SH-SY5Y (cell line): ENCODE measurements around the gene PAQR5.

Source experiments
- GATA2 ChIP-seq: IDR thresholded peaks from 2 replicates; pipeline ENCODE4 v1.6.1; 2011; ENCODE audit warnings: mild to moderate bottlenecking, low read depth, low read length
- GATA3 ChIP-seq: IDR thresholded peaks from 2 replicates; pipeline ENCODE4 v1.6.1; 2011; ENCODE audit warnings: low read depth, mild to moderate bottlenecking, low read length, moderate library complexity

PAQR5 gene

DNA sequence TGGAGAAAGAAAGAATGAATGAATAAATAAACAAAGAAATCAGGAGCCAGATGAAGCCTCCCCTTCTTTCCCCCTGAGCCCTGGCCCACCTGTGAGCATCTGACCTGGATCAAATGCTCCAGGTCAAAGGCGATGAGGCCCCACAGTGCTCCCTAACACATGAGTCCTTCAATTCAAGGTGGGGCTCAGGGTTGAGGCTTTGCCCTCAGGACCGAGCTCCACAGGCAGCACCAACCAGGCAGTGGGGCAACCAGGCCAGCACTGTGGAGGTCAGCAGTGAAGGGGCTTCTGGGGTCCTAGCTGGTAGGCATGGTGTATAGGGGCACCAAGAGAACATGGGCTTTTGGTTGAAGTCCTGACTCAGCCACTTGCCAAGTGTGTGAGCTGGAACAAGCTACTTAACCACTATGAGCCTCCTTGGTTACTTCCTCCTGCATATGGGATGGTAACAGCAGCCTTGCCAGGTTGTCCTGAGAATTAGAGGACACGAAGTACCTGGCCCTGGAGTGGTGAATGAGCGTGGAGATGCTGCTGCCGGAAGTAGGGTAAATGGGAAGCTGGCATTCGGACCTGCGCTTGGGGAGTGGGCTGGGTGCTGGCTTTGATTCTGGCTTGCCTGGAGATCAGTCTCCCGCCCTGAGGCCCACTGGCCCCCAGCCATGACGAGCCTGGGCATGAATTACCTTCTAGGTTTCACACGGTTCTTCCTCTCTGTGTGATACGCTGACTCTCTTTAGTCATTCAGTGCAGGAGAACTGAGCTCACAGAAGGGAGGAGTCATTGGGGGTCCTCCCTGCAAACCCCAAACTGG, 10.0 kb upstream of the PAQR5 start:
- no peak for TF ChIP-seq GATA3
- no peak for TF ChIP-seq GATA2

DNA sequence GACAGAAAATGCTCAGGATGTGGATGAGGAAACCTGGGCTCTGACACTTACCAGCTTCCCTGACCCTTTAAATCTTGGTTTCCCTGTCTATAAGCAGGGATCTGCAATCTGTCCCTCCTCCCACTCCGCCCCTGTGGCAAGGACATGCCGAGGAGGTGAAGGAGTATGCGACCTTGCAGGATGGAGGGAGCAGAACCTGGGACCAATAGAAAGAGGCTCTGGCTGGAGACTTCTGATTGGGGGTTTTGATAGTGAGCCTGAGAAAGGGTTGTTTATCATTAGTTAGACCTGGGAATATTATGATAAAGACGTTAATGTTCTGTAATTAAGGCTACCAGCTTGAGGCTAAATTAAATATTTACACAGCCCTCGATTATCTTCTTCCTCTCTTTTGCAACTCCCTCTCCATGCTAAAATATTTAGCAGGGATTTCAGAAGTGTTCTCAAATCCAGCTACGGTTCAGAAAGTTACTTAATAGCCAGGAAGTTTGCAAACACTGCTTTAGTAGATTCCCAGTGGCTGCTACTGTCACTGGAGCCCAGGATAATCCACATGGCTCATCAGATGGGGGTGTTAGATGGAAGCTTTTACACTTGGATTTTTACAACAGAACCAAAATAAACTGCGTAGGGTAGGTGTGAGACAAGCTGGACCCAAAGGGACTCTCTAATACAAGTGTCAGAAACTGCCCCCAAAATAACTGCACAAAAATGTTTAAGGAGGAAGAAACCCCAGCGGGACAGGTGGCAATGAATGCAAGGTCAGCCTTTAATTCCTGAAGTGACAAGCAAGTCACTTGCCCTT, 9.2 kb upstream of the PAQR5 start:
- TF ChIP-seq GATA3 = no peak
- no peak for TF ChIP-seq GATA2

DNA sequence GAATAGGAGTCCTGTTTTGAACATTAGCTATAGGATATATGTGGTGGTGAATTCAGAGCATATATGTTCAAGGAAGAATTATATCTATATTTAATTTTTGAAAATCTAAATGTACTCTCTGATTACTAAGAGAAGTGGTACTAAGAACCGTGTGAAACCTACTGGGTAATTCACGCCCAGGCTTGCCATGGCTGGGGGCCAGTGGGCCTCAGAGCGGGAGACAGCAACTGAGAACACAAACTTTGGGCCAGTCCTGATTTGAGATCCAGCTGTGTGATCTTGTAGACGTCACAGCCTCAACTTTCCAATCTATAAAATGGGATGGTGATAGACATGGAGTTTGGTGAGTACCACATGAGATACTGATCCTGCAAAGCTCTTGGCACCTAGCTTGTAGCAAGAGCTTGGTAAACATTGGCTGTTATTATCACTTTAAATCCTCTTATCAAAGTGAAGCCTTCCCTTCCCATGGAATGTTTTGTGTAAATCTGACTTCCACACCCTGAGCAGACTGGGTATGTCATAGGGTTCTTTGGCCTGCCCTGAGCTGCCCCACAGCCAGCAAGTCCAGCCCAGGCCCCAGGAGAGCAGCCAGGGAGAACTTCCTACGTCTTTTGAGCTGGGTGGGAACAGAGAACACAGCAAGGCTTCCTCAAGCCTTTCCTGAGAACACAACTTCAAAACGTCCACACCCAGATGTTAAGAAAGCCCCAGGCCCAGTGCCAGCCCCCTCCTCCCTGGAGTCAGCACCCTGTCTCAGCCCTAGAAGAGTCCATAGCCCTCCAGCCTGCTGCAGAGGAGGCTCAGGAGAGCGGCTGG, 8.2 kb upstream of the PAQR5 start:
- TF ChIP-seq GATA2 (no peak), GATA3 (no peak)

DNA sequence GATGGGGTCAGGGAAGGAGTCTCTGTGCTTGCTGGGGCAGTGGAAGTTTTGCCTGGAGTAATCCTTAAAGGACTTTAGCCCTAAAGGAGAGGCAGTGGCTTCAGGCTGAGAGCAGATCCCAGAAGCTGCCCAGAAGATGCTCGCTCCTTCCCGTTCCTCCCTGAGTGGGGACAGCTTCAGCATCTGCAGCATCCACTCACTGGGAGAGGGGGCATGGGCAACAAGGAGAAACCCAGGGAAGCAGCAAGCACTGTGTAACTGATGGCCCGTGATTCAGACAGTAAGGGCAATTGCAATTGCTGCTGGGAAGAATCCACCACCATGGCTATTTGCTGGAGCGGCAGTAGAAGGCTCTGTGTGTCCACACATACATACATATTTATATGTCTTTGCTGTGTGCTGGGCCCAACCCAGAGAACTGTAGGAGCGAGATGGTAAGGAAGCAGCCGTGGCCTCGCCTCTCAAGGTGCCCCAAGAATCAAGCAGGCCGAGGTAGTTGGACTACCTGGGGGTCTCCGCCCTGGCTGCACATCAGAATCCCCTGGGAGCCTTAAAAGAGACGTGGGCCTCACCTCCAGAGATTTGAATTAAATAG, 5.8 kb upstream of the PAQR5 start:
- TF ChIP-seq GATA2 (no peak), GATA3 (no peak)

DNA sequence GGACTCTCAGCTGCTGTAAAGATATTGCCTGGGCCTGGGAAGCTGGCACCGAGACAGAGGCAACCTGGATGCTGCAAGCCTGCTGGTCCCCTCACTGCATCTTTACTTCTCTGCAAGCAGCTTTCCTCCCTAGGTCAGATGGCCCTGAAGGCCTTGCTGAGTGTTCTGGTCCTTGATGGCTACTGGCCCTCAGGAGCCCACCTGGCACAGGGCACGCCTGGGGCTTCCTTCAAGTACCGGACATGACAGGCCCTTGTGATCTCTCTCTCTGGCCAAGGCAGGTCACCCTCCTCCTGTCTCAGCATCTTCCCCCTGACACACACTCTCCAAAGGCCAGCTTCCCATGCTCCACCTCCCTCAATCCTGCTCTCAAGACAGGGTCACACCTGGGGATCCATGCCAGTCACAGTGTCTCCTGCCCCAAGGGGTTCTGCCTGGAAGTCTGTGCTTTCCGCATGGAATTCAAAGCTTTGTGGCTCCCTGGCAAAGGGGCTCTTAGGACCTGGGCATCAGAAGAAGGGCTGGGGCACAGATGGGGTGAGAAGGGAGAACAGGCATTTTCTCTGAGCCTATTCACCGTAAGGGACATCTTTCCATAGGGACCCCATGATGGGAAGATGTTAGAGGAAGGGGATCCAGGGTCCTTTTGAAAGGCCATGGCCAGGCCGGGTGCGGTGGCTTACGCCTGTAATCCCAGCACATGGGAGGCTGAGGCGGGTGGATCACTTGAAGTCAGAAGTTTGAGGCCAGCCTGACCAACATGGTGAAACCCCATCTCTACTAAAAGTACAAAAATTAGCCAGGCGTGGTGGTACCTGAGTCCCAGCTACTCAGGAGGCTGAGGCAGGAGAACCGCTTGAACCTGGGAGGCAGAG, 4.7 kb upstream of the PAQR5 start:
- TF ChIP-seq GATA3 = no peak
- TF ChIP-seq GATA2 = no peak

DNA sequence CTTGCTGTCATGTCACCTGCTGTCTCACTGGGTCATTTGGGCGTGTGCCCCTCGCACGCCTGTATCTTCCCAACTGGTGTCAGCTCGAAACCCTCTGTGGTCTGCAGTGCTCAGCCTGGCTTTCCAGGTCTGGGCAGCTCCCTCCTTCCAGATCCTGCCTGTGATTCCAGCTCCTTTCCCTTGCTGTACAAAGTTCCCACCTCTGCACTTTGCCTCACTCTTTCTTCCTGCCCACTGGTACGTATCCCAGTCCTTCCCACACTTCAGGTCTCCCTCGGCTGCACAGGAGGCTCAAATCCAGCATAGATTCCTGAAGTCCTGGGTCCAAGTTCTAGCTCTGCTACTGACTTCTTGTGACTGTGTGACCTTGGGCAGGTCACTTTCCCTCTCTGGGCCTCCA, 2.1 kb upstream of the PAQR5 start:
- TF ChIP-seq GATA2 (no peak), GATA3 (no peak)

DNA sequence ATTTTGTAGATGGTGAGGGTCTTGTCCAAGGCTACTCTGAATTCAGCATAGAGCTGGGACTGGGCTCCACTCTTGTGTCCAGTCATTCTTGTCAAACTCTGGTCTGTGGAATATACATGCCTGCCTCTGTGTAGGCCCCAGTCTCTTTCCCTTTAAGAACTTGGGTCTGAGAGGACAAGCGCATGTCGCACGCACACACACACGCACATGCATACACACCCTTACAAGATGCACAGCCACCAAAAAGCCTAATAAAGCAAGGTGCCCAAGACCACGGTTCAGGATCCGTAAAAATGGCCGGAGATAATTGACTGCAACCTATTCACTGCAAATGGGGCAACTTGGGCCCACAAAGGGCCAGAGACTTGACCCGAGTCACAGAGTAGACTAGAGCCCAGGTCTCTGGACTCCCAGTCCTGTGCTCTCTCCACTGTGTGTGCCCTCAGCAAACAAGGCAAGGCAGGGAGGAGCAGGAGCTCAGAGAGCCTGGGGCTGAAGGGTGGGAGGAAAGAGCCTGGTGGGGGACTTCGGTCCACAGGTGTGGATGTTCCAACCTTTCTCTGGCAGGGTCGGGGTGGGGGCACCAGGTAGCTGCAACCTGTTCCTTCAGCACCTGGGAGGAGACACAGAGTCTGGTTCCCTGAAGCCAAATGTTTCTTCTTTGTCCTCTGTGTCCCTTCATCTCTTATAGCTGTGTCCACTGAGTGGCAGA, 914 bp upstream of the PAQR5 start:
- TF ChIP-seq GATA2 = no peak
- no peak for TF ChIP-seq GATA3

DNA sequence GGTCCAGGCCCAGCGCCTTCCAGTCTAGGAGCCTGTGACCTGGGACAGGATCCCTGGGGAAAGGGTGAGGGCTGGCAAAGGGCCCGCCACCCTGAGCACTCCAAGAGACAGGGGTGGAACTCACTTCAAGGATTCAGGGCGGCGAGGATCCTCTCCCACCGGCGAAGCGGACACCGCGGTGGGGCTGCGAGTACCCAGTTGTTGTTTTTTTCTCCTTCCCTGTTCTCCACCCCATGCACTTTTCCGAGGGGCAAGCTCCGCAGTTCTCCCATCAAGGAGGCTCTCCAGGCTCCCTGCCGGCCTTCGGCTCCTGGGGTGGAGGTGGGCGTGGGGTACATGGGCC, 387 bp upstream of the PAQR5 start:
- TF ChIP-seq GATA2 = no peak

DNA sequence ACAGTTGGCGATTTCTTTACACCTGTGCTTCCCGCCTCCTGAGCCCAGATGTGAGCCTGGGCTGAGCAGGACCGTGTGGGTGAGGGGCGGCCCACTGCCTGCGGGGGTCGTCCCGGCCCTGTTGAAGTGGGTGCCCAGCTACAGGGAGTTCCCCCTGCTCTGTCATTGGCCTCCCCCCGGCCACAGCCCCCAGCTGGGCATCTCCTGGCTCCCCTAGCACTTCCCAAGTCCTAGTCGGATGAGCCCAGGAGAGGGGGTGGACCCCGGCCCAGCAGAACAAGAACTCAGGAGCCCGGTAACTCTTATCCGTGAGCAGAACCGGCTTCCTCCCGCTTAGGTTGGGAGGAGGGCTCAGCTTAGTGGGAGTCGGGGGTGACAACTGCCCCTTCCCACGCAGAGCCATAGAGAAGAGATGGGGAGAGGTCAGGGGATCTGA, 757 bp downstream of the PAQR5 start:
- no peak for TF ChIP-seq GATA3
- TF ChIP-seq GATA2 = no peak

DNA sequence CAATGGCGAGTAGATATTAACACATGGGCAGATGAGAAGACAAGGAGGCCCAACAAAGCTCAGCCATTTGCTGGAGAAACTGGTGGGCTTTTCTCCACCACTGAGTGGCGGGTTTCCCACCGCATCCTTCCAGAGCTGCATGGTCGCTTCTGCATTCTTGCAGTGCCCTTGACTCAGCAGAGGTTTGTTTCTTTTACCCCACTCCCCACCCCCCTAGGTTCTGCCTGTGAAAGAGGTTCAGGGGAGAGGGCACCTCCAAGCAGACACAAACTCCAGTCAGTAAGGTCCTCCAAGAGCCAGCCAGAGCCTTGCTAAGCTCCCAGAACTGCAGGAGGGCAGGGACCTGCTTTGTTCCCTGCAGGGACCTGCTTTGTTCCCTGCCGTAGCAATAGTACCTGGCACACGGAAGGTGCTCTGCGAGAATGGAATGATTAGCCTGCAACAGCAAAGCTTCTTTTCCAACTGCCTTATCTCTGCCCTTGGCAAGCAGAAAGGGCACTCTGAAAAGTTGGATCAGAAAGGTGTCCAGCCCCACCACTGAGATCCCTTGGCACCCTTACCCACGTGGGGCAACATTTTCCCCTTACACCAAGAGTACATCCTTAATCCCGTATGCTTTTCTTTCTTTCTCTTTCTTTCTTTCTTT, 1.4 kb downstream of the PAQR5 start:
- no peak for TF ChIP-seq GATA2
- TF ChIP-seq GATA3 = no peak

DNA sequence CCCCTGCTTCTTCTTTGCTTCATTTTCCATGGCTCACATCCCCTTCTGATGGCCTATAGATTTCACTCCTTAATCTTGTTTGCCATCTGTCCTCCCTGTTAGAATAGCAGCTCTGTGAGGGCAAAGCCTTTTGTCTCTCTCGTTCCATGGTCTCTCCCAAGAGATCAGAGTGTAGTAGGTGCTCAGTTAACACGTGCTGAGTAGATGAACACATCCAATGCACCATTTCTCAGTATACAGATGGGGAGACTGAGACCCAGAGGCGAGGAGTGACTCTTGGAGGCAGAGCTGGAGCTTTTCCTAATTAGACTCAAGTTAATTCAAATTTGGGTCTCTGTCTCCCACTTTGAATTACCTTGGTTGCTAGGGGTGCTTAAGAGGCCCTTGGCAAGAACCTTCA, 4.2 kb downstream of the PAQR5 start:
- no peak for TF ChIP-seq GATA2
- no peak for TF ChIP-seq GATA3
